Aorta (tissue), 5 donors: ENCODE data around the gene TMEM168. TPM values are rescaled to one million over a fixed set of nuclear protein-coding genes. Genes with fewer than 3 reads are reported as not detected.

ENCODE experiments used
- ATAC-seq: fragments of 200-7000 bp; cut with Tn5 transposase; one replicate; pipeline ENCODE4 v1.9.1; 2022; ENCODE audit warnings: moderate library complexity; ENCODE audit not compliant: low FRiP score
- DNase-seq, 2 donors: peaks; one replicate each; pipeline ENCODE4 v3.0.0-alpha.2; 2020
- H3K27ac ChIP-seq, 2 donors: one replicate each; pipeline ENCODE4 v1.5.1; 2013; ENCODE audit warnings: low read length in 2 of 2, mild to moderate bottlenecking in 2 of 2, moderate library complexity in 2 of 2, control low read depth in 1 of 2, inconsistent platforms in 1 of 2, low read depth in 1 of 2
- H3K27me3 ChIP-seq, 2 donors: one replicate each; pipeline ENCODE4 v1.6.1; 2013; ENCODE audit warnings: control low read depth in 1 of 2, low read length in 1 of 2, mild to moderate bottlenecking in 1 of 2, moderate library complexity in 1 of 2; ENCODE audit not compliant: insufficient read depth in 2 of 2, control insufficient read depth in 1 of 2
- H3K36me3 ChIP-seq, 2 donors: one replicate each; pipeline ENCODE4 v1.6.1; 2013; ENCODE audit warnings: control low read depth in 1 of 2, low read length in 1 of 2, mild to moderate bottlenecking in 1 of 2; ENCODE audit not compliant: insufficient read depth in 2 of 2, control insufficient read depth in 1 of 2
- H3K4me1 ChIP-seq, 2 donors: one replicate each; pipeline ENCODE4 v1.6.1; 2013; ENCODE audit warnings: low read length in 2 of 2, control low read depth in 1 of 2, mild to moderate bottlenecking in 1 of 2, moderate library complexity in 1 of 2; ENCODE audit not compliant: insufficient read depth in 2 of 2, control insufficient read depth in 1 of 2
- H3K4me3 ChIP-seq, 2 donors: one replicate each; pipeline ENCODE4 v1.5.1; 2013; ENCODE audit warnings: low read length in 2 of 2, control low read depth in 1 of 2, mild to moderate bottlenecking in 1 of 2
- H3K9me3 ChIP-seq: one replicate; pipeline ENCODE4 v1.6.1; 2013; ENCODE audit warnings: mild to moderate bottlenecking, low read length; ENCODE audit not compliant: control insufficient read depth
- WGBS, 2 donors: extraction: QIAGEN DNeasy Blood & Tissue Kit; methylation state at CpG; one replicate each; pipeline ENCODE4 v1.1.7; 2013; 5-methylcytosine and 5-hydroxymethylcytosine counted together
- intact Hi-C, 2 donors: fragments of 100-400 bp; cut with DNase I; formaldehyde crosslinking; loops; one replicate each; pipeline versions ENCODE4 v1.14.2 to v1.15.0; 2022
- polyA plus RNA-seq, 2 donors: library from polyadenylated mRNA; stranded (reverse); fragments of 200-250 nt; gene quantifications; one replicate each; pipeline ENCODE4 v1.2.3, GENCODE V29; 2013
- total RNA-seq, 2 donors: library from RNA; stranded (reverse); fragmentation: NEBNext Ultra II Directional; extraction: Animal tissue kit (Norgen Biotek cat#: 25700); gene quantifications; one replicate each; pipeline ENCODE4 v1.2.1, GENCODE V29; 2021
- donor health status: healthy with polysubstance abuse.
- donor health status: Bipolar disorder and iron deficiency.
- donor health status: DM: no; HTN: no; CAD: no.
- donor health status: DM: no; HTN: no; CAD: no.
- donor health status: DM: yes; HTN: yes; CAD: no.

TMEM168 gene
- total and polyA plus RNA-seq, 4 donors = 5.0 to 32.8 (median 17.9) TPM

DNA sequence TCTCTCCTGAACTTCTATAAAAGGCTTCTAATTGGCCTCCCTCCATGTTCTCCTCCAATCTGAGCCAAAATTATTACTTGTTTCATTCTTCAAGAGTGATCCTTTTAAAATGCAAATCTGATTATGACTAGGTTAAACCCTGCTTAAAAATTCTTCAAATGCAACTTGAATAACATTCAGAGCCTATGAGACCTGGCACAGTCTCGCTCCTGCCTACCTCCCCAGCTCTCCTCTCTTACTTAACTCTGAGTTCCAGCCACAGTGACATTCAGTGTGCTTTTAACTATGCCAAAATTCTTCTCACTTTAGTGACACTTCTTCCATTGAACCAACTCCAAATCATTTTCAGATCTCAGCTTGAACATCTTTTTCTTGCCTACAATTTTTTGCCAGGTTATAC, 68.8 kb downstream of the TMEM168 start:
- ATAC-seq = no peak
- 11 to 15% methylated on average over 1 of the region's 1 CpG for WGBS, 2 donors
- no peaks in the 10 kb centered on the region for H3K9me3 ChIP-seq
- no peak overlapping the region for H3K27ac ChIP-seq
- no peaks in the 10 kb centered on the region for H3K4me1 ChIP-seq
- DNase-seq = no peak
- no peaks in the 10 kb centered on the region for H3K36me3 ChIP-seq
- no peaks in the 10 kb centered on the region for H3K27me3 ChIP-seq
- intact Hi-C loops = no loop called here
- no peak overlapping the region for H3K4me3 ChIP-seq

DNA sequence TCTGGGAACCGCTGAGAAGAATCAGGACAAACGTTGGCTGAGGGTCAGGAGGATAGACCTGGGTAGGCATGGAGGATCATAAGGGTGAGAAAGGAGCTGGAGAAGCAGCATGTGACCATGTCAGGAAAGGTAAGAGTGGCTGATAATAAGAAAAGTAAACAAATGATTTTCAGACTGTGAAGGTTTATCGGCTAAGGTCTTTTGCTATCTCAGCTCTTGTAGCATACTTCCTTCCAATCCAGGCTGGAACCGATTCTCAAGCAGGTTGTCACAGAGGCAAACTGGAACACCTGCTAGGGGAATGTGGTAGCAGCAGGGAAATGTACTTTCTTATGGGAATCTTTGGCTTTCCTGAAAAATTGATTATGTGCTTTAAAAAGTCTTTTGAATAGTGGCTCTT, 74.7 kb downstream of the TMEM168 start:
- Histone ChIP-seq H3K36me3 (no peaks in the 10 kb centered on the region), H3K9me3 (peaks cover 2% of the 10 kb centered on the region), H3K27ac (no peak overlapping the region), H3K4me3 (no peak overlapping the region), H3K27me3 (no peaks in the 10 kb centered on the region), H3K4me1 (no peaks in the 10 kb centered on the region)
- ATAC-seq = peak; percentile 22
- no peak for DNase-seq
- intact Hi-C loops = no loop called here
- 91 to 95% methylated on average over 4 of the region's 4 CpGs for WGBS, 2 donors

DNA sequence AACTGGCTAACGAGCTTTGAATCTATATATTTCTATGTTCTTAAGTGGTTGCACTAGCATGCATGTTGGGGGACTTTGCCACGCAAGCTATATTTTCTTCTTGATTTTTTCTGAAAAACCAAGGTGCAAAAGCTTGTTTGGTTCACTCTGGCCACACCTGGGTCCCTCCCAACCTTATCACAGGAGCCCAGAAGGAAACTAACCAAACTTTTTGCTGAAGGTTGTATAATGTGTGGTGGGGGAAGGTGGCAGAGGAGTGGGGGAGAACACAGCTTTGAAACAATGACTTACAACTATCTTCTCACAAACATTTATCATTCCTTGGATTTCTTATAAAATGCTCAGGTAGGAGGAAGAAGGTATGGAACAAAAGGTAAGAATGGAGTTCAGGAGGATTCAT, 75.3 kb downstream of the TMEM168 start:
- H3K4me3 ChIP-seq = no peak overlapping the region
- intact Hi-C loops = no loop called here
- H3K36me3 ChIP-seq = no peaks in the 10 kb centered on the region
- no peaks in the 10 kb centered on the region for H3K4me1 ChIP-seq
- no peak for ATAC-seq
- no peaks in the 10 kb centered on the region for H3K27me3 ChIP-seq
- H3K27ac ChIP-seq = no peak overlapping the region
- WGBS, 2 donors = 92 to 96% methylated on average over 2 of the region's 2 CpGs
- DNase-seq = no peak
- peaks cover 2% of the 10 kb centered on the region for H3K9me3 ChIP-seq
